ENCODE results near the gene PRADC1. TPM values are rescaled to one million over a fixed set of nuclear protein-coding genes. Genes with fewer than 3 reads are reported as not detected.

Gene PRADC1
- total RNA-seq, 1 donor from 2014 or later, result 3.9 TPM

DNA sequence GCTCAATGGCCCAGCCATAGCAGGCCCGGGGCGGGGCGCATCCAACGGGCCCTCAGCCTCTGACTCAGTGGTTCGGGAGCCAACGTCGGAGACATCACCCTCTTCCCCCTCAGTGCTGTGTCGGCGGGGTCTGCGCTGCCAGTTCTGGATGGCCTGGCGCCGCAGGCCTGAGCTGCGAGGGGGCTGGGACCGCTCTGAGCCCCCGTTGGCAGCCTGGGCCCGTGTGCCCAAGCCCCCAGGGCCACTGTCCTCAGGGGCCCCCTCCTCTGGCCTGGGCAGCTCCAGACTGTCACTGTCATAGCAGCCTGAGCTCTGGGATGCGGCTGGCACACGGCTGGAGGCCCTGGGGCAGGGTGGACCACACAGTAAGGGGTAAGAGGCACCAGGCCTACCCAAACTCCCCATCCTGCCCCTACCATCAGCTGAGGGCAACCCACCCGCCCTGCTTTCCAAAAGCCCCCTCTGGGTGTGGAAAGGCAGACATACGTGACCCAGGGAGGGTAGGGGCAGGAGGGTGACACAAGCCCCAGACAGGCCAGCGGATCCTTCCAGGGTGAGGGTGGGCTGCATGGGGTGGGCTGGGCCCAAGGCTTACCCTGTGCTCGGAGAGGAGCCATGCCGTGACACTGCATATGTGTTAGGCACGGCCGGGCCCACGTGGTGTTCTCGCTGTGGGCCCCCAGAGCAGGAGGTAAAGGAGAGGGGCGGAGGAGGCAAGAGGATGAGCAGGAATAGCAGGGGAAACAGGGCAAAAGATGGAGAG lies 32.4 kb upstream of the PRADC1 start:
- no peaks in the 10 kb centered on the region for H3K4me1 ChIP-seq
- DNase-seq (ENCODE audit: low spot score), result no peak
- TF ChIP-seq, protein P1, sequence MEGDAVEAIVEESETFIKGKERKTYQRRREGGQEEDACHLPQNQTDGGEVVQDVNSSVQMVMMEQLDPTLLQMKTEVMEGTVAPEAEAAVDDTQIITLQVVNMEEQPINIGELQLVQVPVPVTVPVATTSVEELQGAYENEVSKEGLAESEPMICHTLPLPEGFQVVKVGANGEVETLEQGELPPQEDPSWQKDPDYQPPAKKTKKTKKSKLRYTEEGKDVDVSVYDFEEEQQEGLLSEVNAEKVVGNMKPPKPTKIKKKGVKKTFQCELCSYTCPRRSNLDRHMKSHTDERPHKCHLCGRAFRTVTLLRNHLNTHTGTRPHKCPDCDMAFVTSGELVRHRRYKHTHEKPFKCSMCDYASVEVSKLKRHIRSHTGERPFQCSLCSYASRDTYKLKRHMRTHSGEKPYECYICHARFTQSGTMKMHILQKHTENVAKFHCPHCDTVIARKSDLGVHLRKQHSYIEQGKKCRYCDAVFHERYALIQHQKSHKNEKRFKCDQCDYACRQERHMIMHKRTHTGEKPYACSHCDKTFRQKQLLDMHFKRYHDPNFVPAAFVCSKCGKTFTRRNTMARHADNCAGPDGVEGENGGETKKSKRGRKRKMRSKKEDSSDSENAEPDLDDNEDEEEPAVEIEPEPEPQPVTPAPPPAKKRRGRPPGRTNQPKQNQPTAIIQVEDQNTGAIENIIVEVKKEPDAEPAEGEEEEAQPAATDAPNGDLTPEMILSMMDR (IDR thresholded peaks at IDR 0.05), result no peak
- no peak for TF ChIP-seq EZH2phosphoT487 (IDR thresholded peaks at IDR 0.05)
- TF ChIP-seq EZH2 (IDR thresholded peaks at IDR 0.05), result no peak
- no peak overlapping the region for H3K4me2 ChIP-seq
- no peaks in the 10 kb centered on the region for H3K79me2 ChIP-seq (ENCODE audit: low read depth)
- peaks cover 8% of the 10 kb centered on the region for H3F3A ChIP-seq (ENCODE audit: low read depth)
- no peaks in the 10 kb centered on the region for H3K9me3 ChIP-seq (ENCODE audit: low read depth)
- Mint-ChIP-seq H3K4me3 (no peak overlapping the region), H3K4me1 (peaks cover 4% of the 10 kb centered on the region), H3K36me3 (no peaks in the 10 kb centered on the region), H3K27me3 (ENCODE audit: insufficient read depth, low read depth) (peaks cover 30% of the 10 kb centered on the region), H3K9me3 (no peaks in the 10 kb centered on the region), H3K27ac (no peak overlapping the region)
- no peak overlapping the region for H3K9ac ChIP-seq
- H3K27ac ChIP-seq, result no peak overlapping the region
- H3K4me3 ChIP-seq, result no peak overlapping the region
- no peak overlapping the region for H2AFZ ChIP-seq (replicated peaks)
- peaks cover 17% of the 10 kb centered on the region for H4K20me1 ChIP-seq (ENCODE audit: low read depth)
- no peaks in the 10 kb centered on the region for H3K36me3 ChIP-seq
- peaks cover 35% of the 10 kb centered on the region for H3K27me3 ChIP-seq

DNA sequence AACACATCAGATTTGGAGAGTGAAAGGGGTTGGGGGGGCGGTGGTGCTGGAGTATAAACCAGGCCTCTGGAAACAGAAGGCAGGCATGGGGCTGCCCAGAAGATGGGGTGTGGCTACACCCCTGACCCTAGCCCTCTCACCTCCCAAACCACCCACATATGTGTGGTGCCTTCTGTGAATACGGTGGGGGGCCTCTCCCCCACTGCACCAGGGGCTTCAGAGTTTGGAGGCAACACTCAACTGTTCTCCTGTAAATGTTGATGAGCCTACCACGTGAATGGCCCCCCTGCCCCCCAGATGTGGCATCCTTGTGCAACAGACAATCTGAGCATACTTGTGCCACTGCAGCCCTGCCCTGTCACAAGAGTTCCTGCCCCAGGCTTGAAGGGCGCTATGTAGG lies 31.7 kb upstream of the PRADC1 start:
- TF ChIP-seq, protein P1 (IDR thresholded peaks at IDR 0.05), result no peak
- no peak for TF ChIP-seq EZH2 (IDR thresholded peaks at IDR 0.05)
- no peak for TF ChIP-seq EZH2phosphoT487 (IDR thresholded peaks at IDR 0.05)

DNA sequence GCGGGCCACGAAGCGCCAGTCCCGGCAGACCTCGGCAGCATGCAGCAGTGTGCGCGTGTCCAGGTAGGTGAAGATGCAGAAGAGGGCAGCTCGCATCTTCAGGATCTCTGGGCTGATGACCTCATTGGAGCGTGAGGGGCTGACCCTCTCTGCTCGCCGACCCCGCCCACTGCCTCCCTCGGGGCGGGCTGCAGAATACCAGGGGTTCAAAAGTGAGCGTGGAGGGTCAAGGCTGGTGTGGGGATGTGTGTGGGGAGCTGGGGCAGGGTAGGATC lies 31.2 kb upstream of the PRADC1 start:
- H3K4me1 Mint-ChIP-seq, result peaks cover 4% of the 10 kb centered on the region
- Histone ChIP-seq H3K9me3 (ENCODE audit: low read depth) (no peaks in the 10 kb centered on the region), H4K20me1 (ENCODE audit: low read depth) (peaks cover 20% of the 10 kb centered on the region), H3K4me3 (no peak overlapping the region), H3K27me3 (peaks cover 23% of the 10 kb centered on the region), H3K36me3 (no peaks in the 10 kb centered on the region), H3K9ac (no peak overlapping the region), H3K79me2 (ENCODE audit: low read depth) (no peaks in the 10 kb centered on the region), H3K27ac (no peak overlapping the region), H3K4me2 (no peak overlapping the region), H3F3A (ENCODE audit: low read depth) (no peaks in the 10 kb centered on the region), H2AFZ (replicated peaks) (no peak overlapping the region), H3K4me1 (no peaks in the 10 kb centered on the region)
- TF ChIP-seq EZH2 (IDR thresholded peaks at IDR 0.05) (no peak), EZH2phosphoT487 (IDR thresholded peaks at IDR 0.05) (no peak)
- TF ChIP-seq, protein P1 (IDR thresholded peaks at IDR 0.05), result no peak
- no peak for DNase-seq (ENCODE audit: low spot score)
- H3K36me3 Mint-ChIP-seq, result no peaks in the 10 kb centered on the region
- no peak overlapping the region for H3K27ac Mint-ChIP-seq
- H3K4me3 Mint-ChIP-seq, result no peak overlapping the region
- no peaks in the 10 kb centered on the region for H3K9me3 Mint-ChIP-seq
- peaks cover 21% of the 10 kb centered on the region for H3K27me3 Mint-ChIP-seq (ENCODE audit: insufficient read depth, low read depth)

More for the DNA sequence above, 31.7 kb upstream of the PRADC1 start:
- H3K4me2 ChIP-seq, result no peak overlapping the region
- no peaks in the 10 kb centered on the region for H3K4me1 ChIP-seq
- no peak for DNase-seq (ENCODE audit: low spot score)
- H3K9me3 ChIP-seq (ENCODE audit: low read depth), result no peaks in the 10 kb centered on the region
- H3K79me2 ChIP-seq (ENCODE audit: low read depth), result no peaks in the 10 kb centered on the region
- H3K36me3 Mint-ChIP-seq, result no peaks in the 10 kb centered on the region
- peaks cover 28% of the 10 kb centered on the region for H3K27me3 ChIP-seq
- H3K4me3 ChIP-seq, result no peak overlapping the region
- H4K20me1 ChIP-seq (ENCODE audit: low read depth), result peaks cover 20% of the 10 kb centered on the region
- no peaks in the 10 kb centered on the region for H3K36me3 ChIP-seq
- no peak overlapping the region for H3K9ac ChIP-seq
- no peak overlapping the region for H3K27ac ChIP-seq
- peaks cover 23% of the 10 kb centered on the region for H3K27me3 Mint-ChIP-seq (ENCODE audit: insufficient read depth, low read depth)
- no peak overlapping the region for H2AFZ ChIP-seq (replicated peaks)
- no peak overlapping the region for H3K4me3 Mint-ChIP-seq
- no peaks in the 10 kb centered on the region for H3K9me3 Mint-ChIP-seq
- peaks cover 3% of the 10 kb centered on the region for H3F3A ChIP-seq (ENCODE audit: low read depth)
- no peak overlapping the region for H3K27ac Mint-ChIP-seq
- H3K4me1 Mint-ChIP-seq, result peaks cover 4% of the 10 kb centered on the region
